Neural progenitor cell (in vitro differentiated cells): ENCODE data around the gene ZNF280D. TPM values are rescaled to one million over a fixed set of nuclear protein-coding genes. Genes with fewer than 3 reads are reported as not detected.

ENCODE experiments used
- DNase-seq: peaks from one replicate; pipeline ENCODE4 v3.0.0-alpha.2; 2016; ENCODE audit warnings: low spot score
- H2AFZ ChIP-seq: fragments of 200-600 bp; sonication (generic); replicated peaks from 2 replicates; pipeline ENCODE4 v1.6.1; 2016; ENCODE audit warnings: antibody characterized with exemption
- H3F3A ChIP-seq: fragments of 200-600 bp; sonication (generic); 2 replicates; pipeline ENCODE4 v1.6.1; 2016; ENCODE audit warnings: antibody characterized with exemption, low read depth
- H3K27ac ChIP-seq: fragments of 200-600 bp; sonication (generic); 2 replicates; pipeline ENCODE4 v1.5.1; 2016; ENCODE audit warnings: mild to moderate bottlenecking
- H3K27me3 ChIP-seq: fragments of 200-600 bp; sonication (generic); 2 replicates; pipeline ENCODE4 v1.6.1; 2016; ENCODE audit warnings: mild to moderate bottlenecking, moderate library complexity
- H3K36me3 ChIP-seq: fragments of 200-600 bp; sonication (generic); 2 replicates; pipeline ENCODE4 v1.5.1; 2016
- H3K4me1 ChIP-seq: fragments of 200-600 bp; sonication (generic); 2 replicates; pipeline ENCODE4 v1.6.1; 2016; ENCODE audit warnings: mixed run types
- H3K4me2 ChIP-seq: fragments of 200-600 bp; sonication (generic); 2 replicates; pipeline ENCODE4 v1.6.1; 2016
- H3K4me3 ChIP-seq: fragments of 200-600 bp; sonication (generic); 2 replicates; pipeline ENCODE4 v1.5.1; 2016
- H3K79me2 ChIP-seq: fragments of 200-600 bp; sonication (generic); 2 replicates; pipeline ENCODE4 v1.6.1; 2016; ENCODE audit warnings: low read depth
- H3K9ac ChIP-seq: fragments of 200-600 bp; sonication (generic); 2 replicates; pipeline ENCODE4 v1.6.1; 2016
- H3K9me3 ChIP-seq: fragments of 200-600 bp; sonication (generic); 2 replicates; pipeline ENCODE4 v1.5.1; 2016; ENCODE audit warnings: low read depth
- H4K20me1 ChIP-seq: fragments of 200-600 bp; sonication (generic); 2 replicates; pipeline ENCODE4 v1.6.1; 2016; ENCODE audit warnings: low read depth
- H3K27ac Mint-ChIP-seq: 3 replicates; pipeline ENCODE4 v1.8.0; 2021; ENCODE audit warnings: mixed read lengths
- H3K27me3 Mint-ChIP-seq: 2 replicates; pipeline ENCODE4 v1.8.0; 2022; ENCODE audit warnings: low read depth, mild to moderate bottlenecking, inconsistent platforms, moderate library complexity, mixed read lengths; ENCODE audit not compliant: insufficient read depth
- H3K36me3 Mint-ChIP-seq: 3 replicates; pipeline ENCODE4 v1.8.0; 2021; ENCODE audit warnings: mixed read lengths
- H3K4me1 Mint-ChIP-seq: 3 replicates; pipeline ENCODE4 v1.8.0; 2021; ENCODE audit warnings: mixed read lengths
- H3K4me3 Mint-ChIP-seq: 3 replicates; pipeline ENCODE4 v1.8.0; 2021; ENCODE audit warnings: mild to moderate bottlenecking, moderate library complexity, mixed read lengths
- H3K9me3 Mint-ChIP-seq: 3 replicates; pipeline ENCODE4 v1.8.0; 2020; ENCODE audit warnings: mixed read lengths
- EZH2 ChIP-seq: fragments of 200-600 bp; sonication (generic); IDR thresholded peaks from 2 replicates; pipeline ENCODE4 v1.6.1; 2017; ENCODE audit warnings: antibody characterized with exemption, mild to moderate bottlenecking, moderate library complexity
- EZH2phosphoT487 ChIP-seq: fragments of 200-600 bp; sonication (generic); IDR thresholded peaks from 2 replicates; pipeline ENCODE4 v1.6.1; 2017; ENCODE audit warnings: antibody characterized with exemption
- total RNA-seq: library from RNA; depleted of rRNA; stranded (reverse); fragments of >200 nt; gene quantifications from 2 replicates; pipeline ENCODE4 v1.2.3, GENCODE V29; 2015; ENCODE audit warnings: low replicate concordance
- TF ChIP-seq, protein P1 (sequence below): fragments of 200-600 bp; sonication (generic); IDR thresholded peaks from 2 replicates; pipeline ENCODE4 v1.5.1; 2017; ENCODE audit warnings: antibody characterized with exemption, mild to moderate bottlenecking

ZNF280D gene
- total RNA-seq, 1 donor from 2014 or later = 9.9 TPM

DNA sequence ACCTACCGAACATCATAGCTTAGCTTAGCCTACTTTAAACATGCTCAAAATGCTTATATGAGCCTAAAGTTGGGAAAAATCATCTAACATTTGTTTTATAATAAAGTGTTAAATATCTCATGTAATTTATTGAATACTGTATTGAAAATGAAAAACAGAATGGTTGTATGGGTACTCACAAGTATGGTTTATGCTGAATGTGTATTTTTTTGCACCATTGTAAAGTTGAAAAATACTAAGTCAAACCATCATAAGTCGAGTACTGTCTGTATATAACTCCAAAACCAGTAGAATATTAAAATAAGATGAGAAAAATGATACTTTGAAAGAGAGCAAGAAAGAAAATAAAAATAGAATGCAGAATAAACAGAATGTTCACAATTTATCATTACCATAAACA, 115.7 kb downstream of the ZNF280D start:
- Histone ChIP-seq H3K27me3 (no peaks in the 10 kb centered on the region), H3K9me3 (peaks cover 3% of the 10 kb centered on the region), H3K9ac (no peak overlapping the region), H3K4me3 (no peak overlapping the region), H3K36me3 (no peaks in the 10 kb centered on the region), H3K27ac (no peak overlapping the region), H3K4me1 (peaks cover 17% of the 10 kb centered on the region), H3K4me2 (no peak overlapping the region), H3F3A (no peaks in the 10 kb centered on the region), H4K20me1 (no peaks in the 10 kb centered on the region), H2AFZ (no peak overlapping the region), H3K79me2 (no peaks in the 10 kb centered on the region)
- H3K4me1 Mint-ChIP-seq = no peaks in the 10 kb centered on the region
- peaks cover 2% of the 10 kb centered on the region for H3K9me3 Mint-ChIP-seq
- H3K27me3 Mint-ChIP-seq = no peaks in the 10 kb centered on the region
- no peak overlapping the region for H3K4me3 Mint-ChIP-seq
- no peak overlapping the region for H3K27ac Mint-ChIP-seq
- TF ChIP-seq EZH2phosphoT487 = no peak
- H3K36me3 Mint-ChIP-seq = no peaks in the 10 kb centered on the region
- DNase-seq = no peak

DNA sequence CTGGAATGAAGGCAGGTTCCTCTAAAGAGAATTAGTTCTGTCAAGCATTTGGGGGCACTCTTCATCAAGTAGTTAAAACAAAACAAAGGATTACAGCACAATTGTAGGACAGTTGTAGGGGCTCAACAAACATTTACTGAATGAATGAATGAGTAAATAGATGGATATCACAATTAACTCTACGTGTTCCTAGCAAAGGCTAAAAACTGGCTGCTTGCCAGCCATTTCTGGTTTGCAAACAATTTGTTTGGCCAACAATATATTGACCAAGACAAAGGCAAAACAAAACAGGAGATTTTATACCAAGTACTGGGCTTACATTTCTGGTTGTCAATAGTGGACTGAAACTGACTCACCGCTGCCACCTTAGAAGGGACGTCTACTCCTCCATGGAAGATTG, 116.8 kb downstream of the ZNF280D start:
- Mint-ChIP-seq H3K9me3 (peaks cover 2% of the 10 kb centered on the region), H3K27ac (no peak overlapping the region), H3K27me3 (no peaks in the 10 kb centered on the region), H3K4me1 (no peaks in the 10 kb centered on the region), H3K4me3 (no peak overlapping the region), H3K36me3 (no peaks in the 10 kb centered on the region)
- H3K27ac ChIP-seq = no peak overlapping the region
- no peak for TF ChIP-seq EZH2phosphoT487
- TF ChIP-seq EZH2 = no peak
- TF ChIP-seq, protein P1, sequence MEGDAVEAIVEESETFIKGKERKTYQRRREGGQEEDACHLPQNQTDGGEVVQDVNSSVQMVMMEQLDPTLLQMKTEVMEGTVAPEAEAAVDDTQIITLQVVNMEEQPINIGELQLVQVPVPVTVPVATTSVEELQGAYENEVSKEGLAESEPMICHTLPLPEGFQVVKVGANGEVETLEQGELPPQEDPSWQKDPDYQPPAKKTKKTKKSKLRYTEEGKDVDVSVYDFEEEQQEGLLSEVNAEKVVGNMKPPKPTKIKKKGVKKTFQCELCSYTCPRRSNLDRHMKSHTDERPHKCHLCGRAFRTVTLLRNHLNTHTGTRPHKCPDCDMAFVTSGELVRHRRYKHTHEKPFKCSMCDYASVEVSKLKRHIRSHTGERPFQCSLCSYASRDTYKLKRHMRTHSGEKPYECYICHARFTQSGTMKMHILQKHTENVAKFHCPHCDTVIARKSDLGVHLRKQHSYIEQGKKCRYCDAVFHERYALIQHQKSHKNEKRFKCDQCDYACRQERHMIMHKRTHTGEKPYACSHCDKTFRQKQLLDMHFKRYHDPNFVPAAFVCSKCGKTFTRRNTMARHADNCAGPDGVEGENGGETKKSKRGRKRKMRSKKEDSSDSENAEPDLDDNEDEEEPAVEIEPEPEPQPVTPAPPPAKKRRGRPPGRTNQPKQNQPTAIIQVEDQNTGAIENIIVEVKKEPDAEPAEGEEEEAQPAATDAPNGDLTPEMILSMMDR = no peak
- H2AFZ ChIP-seq = peak overlapping the region; percentile 44
- H4K20me1 ChIP-seq = no peaks in the 10 kb centered on the region
- no peak overlapping the region for H3K4me3 ChIP-seq
- peaks cover 3% of the 10 kb centered on the region for H3K9me3 ChIP-seq
- no peaks in the 10 kb centered on the region for H3K79me2 ChIP-seq
- H3K36me3 ChIP-seq = no peaks in the 10 kb centered on the region
- peaks cover 17% of the 10 kb centered on the region for H3K4me1 ChIP-seq
- DNase-seq = peak; percentile 14
- H3K27me3 ChIP-seq = no peaks in the 10 kb centered on the region
- no peaks in the 10 kb centered on the region for H3F3A ChIP-seq
- H3K4me2 ChIP-seq = no peak overlapping the region
- no peak overlapping the region for H3K9ac ChIP-seq

DNA sequence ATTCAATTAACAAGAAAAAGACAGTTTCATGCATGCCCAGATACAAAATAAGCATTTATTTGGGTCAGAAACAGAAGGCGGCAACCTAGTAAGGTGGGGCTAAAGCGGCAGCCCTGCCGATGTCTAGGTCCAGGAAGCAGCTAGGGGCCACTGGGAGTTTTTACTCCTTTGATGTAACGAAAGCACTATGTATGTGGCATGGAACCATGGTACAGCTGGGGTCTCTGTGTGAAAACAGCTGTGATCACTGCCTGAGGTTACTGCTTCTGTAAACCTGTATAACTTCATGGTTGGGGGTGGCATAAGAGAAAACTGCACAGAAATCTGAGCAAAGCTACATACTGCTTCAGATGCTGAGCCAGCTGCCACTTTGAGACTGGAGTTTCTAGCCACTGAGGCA, 119.5 kb downstream of the ZNF280D start:
- H3K4me3 ChIP-seq = no peak overlapping the region
- H2AFZ ChIP-seq = peak overlapping the region; percentile 45
- no peaks in the 10 kb centered on the region for H3K36me3 Mint-ChIP-seq
- no peak overlapping the region for H3K4me2 ChIP-seq
- H3K9ac ChIP-seq = no peak overlapping the region
- no peak overlapping the region for H3K27ac ChIP-seq
- no peaks in the 10 kb centered on the region for H3K79me2 ChIP-seq
- H3K4me1 ChIP-seq = peaks cover 17% of the 10 kb centered on the region
- H3K4me1 Mint-ChIP-seq = no peaks in the 10 kb centered on the region
- H3K36me3 ChIP-seq = no peaks in the 10 kb centered on the region
- no peak overlapping the region for H3K27ac Mint-ChIP-seq
- no peaks in the 10 kb centered on the region for H3K27me3 ChIP-seq
- DNase-seq = no peak
- H3K9me3 ChIP-seq = peaks cover 3% of the 10 kb centered on the region
- H3K4me3 Mint-ChIP-seq = no peak overlapping the region
- H4K20me1 ChIP-seq = no peaks in the 10 kb centered on the region
- H3K9me3 Mint-ChIP-seq = no peaks in the 10 kb centered on the region
- no peaks in the 10 kb centered on the region for H3K27me3 Mint-ChIP-seq
- TF ChIP-seq EZH2phosphoT487 (no peak), EZH2 (no peak)
- H3F3A ChIP-seq = no peaks in the 10 kb centered on the region

DNA sequence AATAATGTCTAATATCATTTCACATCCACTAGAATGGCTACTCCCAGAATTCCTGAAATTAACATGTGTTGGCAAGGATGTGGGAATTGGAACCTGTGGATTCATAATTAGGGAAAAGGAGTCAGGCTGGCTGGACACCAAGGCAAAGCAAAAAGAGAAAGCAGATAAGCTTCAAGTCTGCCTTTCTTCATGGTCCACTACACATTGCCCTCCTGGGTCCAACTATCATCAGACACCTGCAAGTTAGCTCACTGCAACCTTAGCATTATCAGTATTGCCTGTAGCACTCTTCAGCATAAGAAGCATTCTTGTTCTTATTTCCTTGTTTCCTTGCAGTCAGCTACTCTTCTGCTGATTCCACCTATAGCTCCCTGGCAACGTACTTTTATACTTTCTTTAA, 124.3 kb downstream of the ZNF280D start:
- DNase-seq = no peak
- Histone ChIP-seq H3K4me3 (no peak overlapping the region), H2AFZ (no peak overlapping the region), H3K36me3 (no peaks in the 10 kb centered on the region), H4K20me1 (no peaks in the 10 kb centered on the region), H3K9ac (no peak overlapping the region), H3K79me2 (no peaks in the 10 kb centered on the region), H3K27ac (no peak overlapping the region), H3K9me3 (no peaks in the 10 kb centered on the region), H3K27me3 (no peaks in the 10 kb centered on the region), H3K4me2 (no peak overlapping the region), H3K4me1 (no peaks in the 10 kb centered on the region), H3F3A (no peaks in the 10 kb centered on the region)
- Mint-ChIP-seq H3K9me3 (no peaks in the 10 kb centered on the region), H3K4me3 (no peak overlapping the region), H3K4me1 (no peaks in the 10 kb centered on the region), H3K27me3 (no peaks in the 10 kb centered on the region), H3K27ac (no peak overlapping the region), H3K36me3 (no peaks in the 10 kb centered on the region)
- no peak for TF ChIP-seq EZH2phosphoT487
- TF ChIP-seq, protein P1 = no peak
